Stimulated activated memory B cell treated with anti-CD40 and anti-IgM and Interleukin-4, amounts not matched to agents 10 μg/mL and 1 μg/mL and 100 μg/mL, for 72 hours (primary cell): Measurements from ENCODE around the gene FGD3.

ENCODE experiments used
- ATAC-seq: fragments of 150-1000 bp; cut with Tn5 transposase; 2 replicates; pipeline ENCODE4 v1.10.0; 2021
- H3K27ac Mint-ChIP-seq: one replicate; pipeline ENCODE4 v1.8.0; 2022; ENCODE audit warnings: mild to moderate bottlenecking, mixed read lengths
- H3K27me3 Mint-ChIP-seq: one replicate; pipeline ENCODE4 v1.8.0; 2022; ENCODE audit warnings: mixed read lengths
- H3K36me3 Mint-ChIP-seq: one replicate; pipeline ENCODE4 v1.8.0; 2022; ENCODE audit warnings: mixed read lengths
- H3K4me1 Mint-ChIP-seq: one replicate; pipeline ENCODE4 v1.8.0; 2022; ENCODE audit warnings: mixed read lengths
- H3K4me3 Mint-ChIP-seq: one replicate; pipeline ENCODE4 v1.8.0; 2022; ENCODE audit warnings: mild to moderate bottlenecking, moderate library complexity, mixed read lengths
- H3K9me3 Mint-ChIP-seq: one replicate; pipeline ENCODE4 v1.8.0; 2022; ENCODE audit warnings: mixed read lengths

The FGD3 gene

GRCh38 chr9:93054758-93055704, 107.7 kb downstream of the FGD3 start:
- Mint-ChIP-seq H3K27ac (peak overlapping the region; percentile 74), H3K4me1 (peaks cover 40% of the 10 kb centered on the region), H3K36me3 (no peaks in the 10 kb centered on the region), H3K27me3 (no peaks in the 10 kb centered on the region), H3K9me3 (no peaks in the 10 kb centered on the region), H3K4me3 (no peak overlapping the region)
- no peak for ATAC-seq

GRCh38 chr9:93057042-93057702, 109.8 kb downstream of the FGD3 start:
- H3K4me3 Mint-ChIP-seq, result no peak overlapping the region
- peaks cover 61% of the 10 kb centered on the region for H3K4me1 Mint-ChIP-seq
- H3K27ac Mint-ChIP-seq, result peak overlapping the region; percentile 74

GRCh38 chr9:93057703-93058354, 110.5 kb downstream of the FGD3 start:
- ATAC-seq, result peak; percentile 54
- Mint-ChIP-seq H3K27ac (peak overlapping the region; percentile 74), H3K36me3 (no peaks in the 10 kb centered on the region), H3K27me3 (no peaks in the 10 kb centered on the region), H3K4me3 (peak overlapping the region; percentile 56), H3K4me1 (peaks cover 68% of the 10 kb centered on the region), H3K9me3 (no peaks in the 10 kb centered on the region)

More at GRCh38 chr9:93057042-93057702, 109.8 kb downstream of the FGD3 start:
- Mint-ChIP-seq H3K27me3 (no peaks in the 10 kb centered on the region), H3K9me3 (no peaks in the 10 kb centered on the region), H3K36me3 (no peaks in the 10 kb centered on the region)
- no peak for ATAC-seq

GRCh38 chr9:93058355-93059010, 111.2 kb downstream of the FGD3 start, which contains the start of gene SUSD3:
TSS of gene SUSD3 (plus strand) at chr9:93058701. CDS start at chr9:93058743, 42 bp downstream.
- Mint-ChIP-seq H3K4me3 (peak within 1 kb of the TSS; percentile 83), H3K27me3 (no peaks in the 10 kb centered on the region), H3K9me3 (no peaks in the 10 kb centered on the region), H3K36me3 (no peaks in the 10 kb centered on the region), H3K27ac (peak within 1 kb of the TSS; percentile 100), H3K4me1 (peaks cover 70% of the 10 kb centered on the region)
- ATAC-seq, result peak; percentile 89

GRCh38 chr9:93059011-93059714, 111.8 kb downstream of the FGD3 start:
- Mint-ChIP-seq H3K27me3 (no peaks in the 10 kb centered on the region), H3K4me1 (peaks cover 77% of the 10 kb centered on the region), H3K4me3 (peak overlapping the region; percentile 83), H3K9me3 (no peaks in the 10 kb centered on the region), H3K27ac (peak overlapping the region; percentile 100), H3K36me3 (no peaks in the 10 kb centered on the region)
- ATAC-seq, result peak; percentile 18

GRCh38 chr9:93059715-93060578, 112.6 kb downstream of the FGD3 start:
- Mint-ChIP-seq H3K27ac (peak overlapping the region; percentile 100), H3K27me3 (no peaks in the 10 kb centered on the region), H3K9me3 (no peaks in the 10 kb centered on the region), H3K36me3 (peaks cover 6% of the 10 kb centered on the region), H3K4me1 (peaks cover 83% of the 10 kb centered on the region), H3K4me3 (peak overlapping the region; percentile 83)
- no peak for ATAC-seq

- Mint-ChIP-seq H3K4me1 (peaks cover 84% of the 10 kb centered on the region), H3K9me3 (no peaks in the 10 kb centered on the region), H3K27ac (peak overlapping the region; percentile 100), H3K4me3 (peak overlapping the region; percentile 83), H3K27me3 (no peaks in the 10 kb centered on the region), H3K36me3 (peaks cover 10% of the 10 kb centered on the region)
- no peak for ATAC-seq
These were observed 113.5 kb downstream of the FGD3 start for GRCh38 chr9:93060746-93061259.

- Mint-ChIP-seq H3K4me3 (peak overlapping the region; percentile 89), H3K36me3 (peaks cover 12% of the 10 kb centered on the region)
These were observed 114.0 kb downstream of the FGD3 start for GRCh38 chr9:93061260-93061751.

GRCh38 chr9:93061791-93062763, 114.8 kb downstream of the FGD3 start:
- peaks cover 12% of the 10 kb centered on the region for H3K36me3 Mint-ChIP-seq
- H3K27me3 Mint-ChIP-seq, result no peaks in the 10 kb centered on the region
- ATAC-seq, result peak; percentile 59
- H3K9me3 Mint-ChIP-seq, result no peaks in the 10 kb centered on the region
- H3K27ac Mint-ChIP-seq, result peak overlapping the region; percentile 100
- H3K4me1 Mint-ChIP-seq, result peaks cover 85% of the 10 kb centered on the region
- H3K4me3 Mint-ChIP-seq, result peak overlapping the region; percentile 89

More at GRCh38 chr9:93061260-93061751, 114.0 kb downstream of the FGD3 start:
- H3K9me3 Mint-ChIP-seq, result no peaks in the 10 kb centered on the region
- no peaks in the 10 kb centered on the region for H3K27me3 Mint-ChIP-seq
- peak overlapping the region; percentile 100 for H3K27ac Mint-ChIP-seq
- no peak for ATAC-seq
- H3K4me1 Mint-ChIP-seq, result peaks cover 87% of the 10 kb centered on the region

- Mint-ChIP-seq H3K4me3 (peak overlapping the region; percentile 76), H3K27me3 (no peaks in the 10 kb centered on the region), H3K27ac (peak overlapping the region; percentile 100), H3K9me3 (no peaks in the 10 kb centered on the region), H3K36me3 (peaks cover 20% of the 10 kb centered on the region), H3K4me1 (peaks cover 84% of the 10 kb centered on the region)
- ATAC-seq, result peak; percentile 96
These were observed 117.2 kb downstream of the FGD3 start for GRCh38 chr9:93064392-93065134.

GRCh38 chr9:93065135-93065720, 117.9 kb downstream of the FGD3 start:
- Mint-ChIP-seq H3K4me1 (peaks cover 77% of the 10 kb centered on the region), H3K27me3 (no peaks in the 10 kb centered on the region), H3K27ac (peak overlapping the region; percentile 100), H3K36me3 (peaks cover 20% of the 10 kb centered on the region), H3K9me3 (no peaks in the 10 kb centered on the region), H3K4me3 (peak overlapping the region; percentile 76)
- no peak for ATAC-seq
